ENCODE results near the gene EFNA1.
A peak's percentile ranks its signal among the peaks of the same experiment; 100 is the strongest.

The EFNA1 gene

GRCh38 chr1:155123801-155124200 lies 3.9 kb upstream of the EFNA1 start:
- FAIRE-seq (no peak), DNase-seq (ENCODE audit: insufficient read length, low spot score) (no peak)

- FAIRE-seq (no peak), DNase-seq (ENCODE audit: insufficient read length, low spot score) (no peak)
Observed at GRCh38 chr1:155124503-155125463, 2.9 kb upstream of the EFNA1 start.

- no peak for FAIRE-seq
Observed at GRCh38 chr1:155125511-155125945, 2.1 kb upstream of the EFNA1 start.

GRCh38 chr1:155125946-155126555 lies 1.6 kb upstream of the EFNA1 start:
- DNase-seq (ENCODE audit: insufficient read length, low spot score) (no peak), FAIRE-seq (no peak)

More at GRCh38 chr1:155125511-155125945, 2.1 kb upstream of the EFNA1 start:
- no peak for DNase-seq (ENCODE audit: insufficient read length, low spot score)

GRCh38 chr1:155126556-155127104 lies 1.0 kb upstream of the EFNA1 start:
- DNase-seq (ENCODE audit: insufficient read length, low spot score) (no peak), FAIRE-seq (no peak)

GRCh38 chr1:155127967-155128754 lies 485 bp downstream of the EFNA1 start:
- DNase-seq (ENCODE audit: insufficient read length, low spot score) (no peak), FAIRE-seq (no peak)

GRCh38 chr1:155128755-155129473 lies 1.2 kb downstream of the EFNA1 start:
- no peak for FAIRE-seq

GRCh38 chr1:155130272-155131006 lies 2.8 kb downstream of the EFNA1 start:
- FAIRE-seq (no peak), DNase-seq (ENCODE audit: insufficient read length, low spot score) (no peak)

More at GRCh38 chr1:155128755-155129473, 1.2 kb downstream of the EFNA1 start:
- DNase-seq (ENCODE audit: insufficient read length, low spot score) = no peak

- DNase-seq (ENCODE audit: insufficient read length, low spot score) (no peak), FAIRE-seq (no peak)
Observed at GRCh38 chr1:155131285-155131684, 3.6 kb downstream of the EFNA1 start.

GRCh38 chr1:155131856-155132255 lies 4.2 kb downstream of the EFNA1 start:
- FAIRE-seq = no peak
- no peak for DNase-seq (ENCODE audit: insufficient read length, low spot score)

- FAIRE-seq = no peak
- DNase-seq (ENCODE audit: insufficient read length, low spot score) = no peak
Observed at GRCh38 chr1:155133799-155134281, 6.2 kb downstream of the EFNA1 start.

GRCh38 chr1:155134322-155134721 lies 6.6 kb downstream of the EFNA1 start:
- DNase-seq (ENCODE audit: insufficient read length, low spot score) = no peak
- no peak for FAIRE-seq

- FAIRE-seq = no peak
- DNase-seq (ENCODE audit: insufficient read length, low spot score) = no peak
Observed at GRCh38 chr1:155134880-155135414, 7.3 kb downstream of the EFNA1 start.

- FAIRE-seq (peak; percentile 95), DNase-seq (ENCODE audit: insufficient read length, low spot score) (peak; percentile 90)
Observed at GRCh38 chr1:155135415-155136028, 7.8 kb downstream of the EFNA1 start, which contains the start of gene SLC50A1. Gene SLC50A1 (plus strand): TSS chr1:155135852. CDS start chr1:155135912, 60 bp downstream.

- DNase-seq (ENCODE audit: insufficient read length, low spot score) (no peak), FAIRE-seq (no peak)
Observed at GRCh38 chr1:155136748-155137147, 9.1 kb downstream of the EFNA1 start.

- FAIRE-seq = no peak
- DNase-seq (ENCODE audit: insufficient read length, low spot score) = no peak
Observed at GRCh38 chr1:155137154-155137949, 9.7 kb downstream of the EFNA1 start.

- FAIRE-seq = peak; percentile 80
- DNase-seq (ENCODE audit: insufficient read length, low spot score) = peak; percentile 82
Observed at GRCh38 chr1:155139895-155140629, 12.4 kb downstream of the EFNA1 start, which contains the start of gene DPM3. Gene DPM3 (minus strand): TSS chr1:155140531. CDS start chr1:155140240, 291 bp downstream.
